GM08714 (cell line): ENCODE data around the gene GRK4.

Source experiments
- H3K4me3 ChIP-seq: fragments of 200-500 bp; sonication (Bioruptor generic); 2 replicates; pipeline ENCODE4 v1.5.1; 2014; ENCODE audit warnings: mild to moderate bottlenecking, low read length, inconsistent platforms
- ZNF274 ChIP-seq: IDR thresholded peaks from 2 replicates; pipeline ENCODE4 v1.6.1; 2012; ENCODE audit warnings: mild to moderate bottlenecking, low read depth, low read length

Gene GRK4

GRCh38 chr4:3021127-3021526 is 57.8 kb downstream of the GRK4 start:
- H3K4me3 ChIP-seq: no peak overlapping the region
- no peak for TF ChIP-seq ZNF274

GRCh38 chr4:3021627-3022026 is 58.3 kb downstream of the GRK4 start:
- TF ChIP-seq ZNF274: no peak
- H3K4me3 ChIP-seq: no peak overlapping the region

GRCh38 chr4:3022112-3022511 is 58.7 kb downstream of the GRK4 start:
- H3K4me3 ChIP-seq: no peak overlapping the region
- no peak for TF ChIP-seq ZNF274

GRCh38 chr4:3022651-3023050 is 59.3 kb downstream of the GRK4 start:
- TF ChIP-seq ZNF274: no peak
- no peak overlapping the region for H3K4me3 ChIP-seq

GRCh38 chr4:3025881-3026280 is 62.5 kb downstream of the GRK4 start:
- no peak overlapping the region for H3K4me3 ChIP-seq

GRCh38 chr4:3026540-3026939 is 63.2 kb downstream of the GRK4 start:
- no peak for TF ChIP-seq ZNF274

More at GRCh38 chr4:3025881-3026280, 62.5 kb downstream of the GRK4 start:
- no peak for TF ChIP-seq ZNF274

GRCh38 chr4:3029464-3029863 is 66.1 kb downstream of the GRK4 start:
- H3K4me3 ChIP-seq: no peak overlapping the region
- no peak for TF ChIP-seq ZNF274

More at GRCh38 chr4:3026540-3026939, 63.2 kb downstream of the GRK4 start:
- no peak overlapping the region for H3K4me3 ChIP-seq

GRCh38 chr4:3030566-3031356 is 67.4 kb downstream of the GRK4 start:
- no peak overlapping the region for H3K4me3 ChIP-seq
- TF ChIP-seq ZNF274: no peak

GRCh38 chr4:3031357-3032082 is 68.1 kb downstream of the GRK4 start:
- H3K4me3 ChIP-seq: no peak overlapping the region
- no peak for TF ChIP-seq ZNF274

- TF ChIP-seq ZNF274: no peak
- no peak overlapping the region for H3K4me3 ChIP-seq
Observed at GRCh38 chr4:3034231-3034630, 70.9 kb downstream of the GRK4 start.

GRCh38 chr4:3035249-3035648 is 71.9 kb downstream of the GRK4 start:
- no peak for TF ChIP-seq ZNF274
- H3K4me3 ChIP-seq: no peak overlapping the region

GRCh38 chr4:3035674-3036073 is 72.3 kb downstream of the GRK4 start:
- TF ChIP-seq ZNF274: no peak
- H3K4me3 ChIP-seq: no peak overlapping the region

GRCh38 chr4:3036131-3036952 is 73.0 kb downstream of the GRK4 start:
- no peak overlapping the region for H3K4me3 ChIP-seq
- no peak for TF ChIP-seq ZNF274

- TF ChIP-seq ZNF274: no peak
- H3K4me3 ChIP-seq: no peak overlapping the region; the same call in 1 of the 2 replicates
Observed at GRCh38 chr4:3037957-3038461, 74.6 kb downstream of the GRK4 start.
